ENCODE results near the gene SARNP.

Gene SARNP

DNA sequence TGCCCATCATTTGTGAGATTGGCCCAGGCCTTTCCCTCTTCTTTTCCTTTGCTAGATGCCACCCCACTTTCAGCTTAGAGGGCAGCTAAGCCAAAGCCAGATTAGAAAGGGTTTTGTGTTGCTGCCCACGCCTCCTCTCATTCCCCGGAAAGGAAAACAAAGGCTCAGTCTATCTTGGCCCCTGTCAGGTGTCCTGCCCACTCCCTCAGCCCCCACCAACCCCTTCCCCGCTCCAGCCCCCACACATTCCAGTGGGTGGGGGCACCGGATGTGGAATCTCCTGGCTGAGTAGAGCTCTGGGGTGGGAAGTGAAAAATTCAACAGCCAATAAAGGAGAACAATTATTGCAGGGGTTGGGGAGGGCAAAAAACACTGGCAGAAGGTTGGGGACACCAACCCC is 99.5 kb downstream of the SARNP start:
- H3K9ac ChIP-seq (ENCODE audit: low read length): no peak overlapping the region
- H3F3A ChIP-seq (ENCODE audit: insufficient read depth): no peaks in the 10 kb centered on the region

GRCh38 chr12:55717011-55718007 is 100.2 kb downstream of the SARNP start:
- Histone ChIP-seq H3K27ac (ENCODE audit: low read depth, low read length) (peak overlapping the region; percentile 85), H3K36me3 (ENCODE audit: low read length) (no peaks in the 10 kb centered on the region), H3K79me2 (ENCODE audit: insufficient read depth, low read length) (no peaks in the 10 kb centered on the region), H3K4me3 (ENCODE audit: insufficient read depth, low read length, poor library complexity, severe bottlenecking) (peak overlapping the region; percentile 86), H3K9ac (ENCODE audit: low read length) (peak overlapping the region; percentile 73), H3K9me3 (ENCODE audit: insufficient read depth, low read length) (no peaks in the 10 kb centered on the region), H2AFZ (ENCODE audit: low read depth, low read length, severe bottlenecking) (no peak overlapping the region), H3K9me2 (replicated peaks; ENCODE audit: insufficient read depth, low read length) (no peaks in the 10 kb centered on the region), H4K20me1 (ENCODE audit: low read depth, low read length) (no peaks in the 10 kb centered on the region), H3K4me2 (ENCODE audit: low read depth, low read length, poor library complexity, severe bottlenecking) (peak overlapping the region; percentile 74), H3K27me3 (ENCODE audit: low read length) (no peaks in the 10 kb centered on the region), H3F3A (ENCODE audit: insufficient read depth) (no peaks in the 10 kb centered on the region)
- TF ChIP-seq EZH2phosphoT487 (conservative IDR thresholded peaks at IDR 0.05; ENCODE audit: low read length): no peak
- TF ChIP-seq, protein P1, sequence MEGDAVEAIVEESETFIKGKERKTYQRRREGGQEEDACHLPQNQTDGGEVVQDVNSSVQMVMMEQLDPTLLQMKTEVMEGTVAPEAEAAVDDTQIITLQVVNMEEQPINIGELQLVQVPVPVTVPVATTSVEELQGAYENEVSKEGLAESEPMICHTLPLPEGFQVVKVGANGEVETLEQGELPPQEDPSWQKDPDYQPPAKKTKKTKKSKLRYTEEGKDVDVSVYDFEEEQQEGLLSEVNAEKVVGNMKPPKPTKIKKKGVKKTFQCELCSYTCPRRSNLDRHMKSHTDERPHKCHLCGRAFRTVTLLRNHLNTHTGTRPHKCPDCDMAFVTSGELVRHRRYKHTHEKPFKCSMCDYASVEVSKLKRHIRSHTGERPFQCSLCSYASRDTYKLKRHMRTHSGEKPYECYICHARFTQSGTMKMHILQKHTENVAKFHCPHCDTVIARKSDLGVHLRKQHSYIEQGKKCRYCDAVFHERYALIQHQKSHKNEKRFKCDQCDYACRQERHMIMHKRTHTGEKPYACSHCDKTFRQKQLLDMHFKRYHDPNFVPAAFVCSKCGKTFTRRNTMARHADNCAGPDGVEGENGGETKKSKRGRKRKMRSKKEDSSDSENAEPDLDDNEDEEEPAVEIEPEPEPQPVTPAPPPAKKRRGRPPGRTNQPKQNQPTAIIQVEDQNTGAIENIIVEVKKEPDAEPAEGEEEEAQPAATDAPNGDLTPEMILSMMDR (IDR thresholded peaks at IDR 0.05; ENCODE audit: insufficient read depth, low read length, poor library complexity, severe bottlenecking): no peak

More for the DNA sequence above, 99.5 kb downstream of the SARNP start:
- no peak overlapping the region for H2AFZ ChIP-seq (ENCODE audit: low read depth, low read length, severe bottlenecking)
- TF ChIP-seq, protein P1 (IDR thresholded peaks at IDR 0.05; ENCODE audit: insufficient read depth, low read length, poor library complexity, severe bottlenecking): no peak
- TF ChIP-seq EZH2phosphoT487 (conservative IDR thresholded peaks at IDR 0.05; ENCODE audit: low read length): no peak
- 0 out of 2 replicates have a peak overlapping the region, but pooled peaks have one; percentile 85 for H3K27ac ChIP-seq (ENCODE audit: low read depth, low read length)
- no peaks in the 10 kb centered on the region for H3K9me3 ChIP-seq (ENCODE audit: insufficient read depth, low read length)
- no peaks in the 10 kb centered on the region for H3K9me2 ChIP-seq (replicated peaks; ENCODE audit: insufficient read depth, low read length)
- H3K36me3 ChIP-seq (ENCODE audit: low read length): no peaks in the 10 kb centered on the region
- H3K4me2 ChIP-seq (ENCODE audit: low read depth, low read length, poor library complexity, severe bottlenecking): peak overlapping the region; percentile 74
- no peaks in the 10 kb centered on the region for H3K79me2 ChIP-seq (ENCODE audit: insufficient read depth, low read length)
- no peaks in the 10 kb centered on the region for H3K27me3 ChIP-seq (ENCODE audit: low read length)
- no peaks in the 10 kb centered on the region for H4K20me1 ChIP-seq (ENCODE audit: low read depth, low read length)
- H3K4me3 ChIP-seq (ENCODE audit: insufficient read depth, low read length, poor library complexity, severe bottlenecking): no peak overlapping the region

DNA sequence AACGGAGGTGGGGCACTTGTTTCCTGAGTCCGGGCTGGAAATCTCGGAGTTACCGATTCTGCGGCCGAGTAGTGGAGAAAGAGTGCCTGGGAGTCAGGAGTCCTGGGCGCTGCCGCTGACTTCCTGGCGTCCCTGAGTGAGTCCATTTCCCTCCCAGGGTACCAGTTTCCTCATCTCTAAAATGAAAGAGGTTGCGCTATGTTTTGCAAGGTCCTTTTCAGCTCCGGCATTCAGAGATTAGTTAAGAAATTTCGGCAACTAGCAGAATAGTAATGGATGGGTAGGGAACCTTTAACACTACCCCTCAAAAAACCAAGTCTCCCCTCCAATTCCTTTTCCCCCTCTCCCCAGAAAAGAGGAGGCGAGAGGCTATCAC is 101.0 kb downstream of the SARNP start:
- H3F3A ChIP-seq (ENCODE audit: insufficient read depth): no peaks in the 10 kb centered on the region

More for the DNA sequence above, 101.0 kb downstream of the SARNP start:
- Histone ChIP-seq H3K9me2 (replicated peaks; ENCODE audit: insufficient read depth, low read length) (no peaks in the 10 kb centered on the region), H3K4me2 (ENCODE audit: low read depth, low read length, poor library complexity, severe bottlenecking) (peak overlapping the region; percentile 74), H4K20me1 (ENCODE audit: low read depth, low read length) (no peaks in the 10 kb centered on the region), H3K27me3 (ENCODE audit: low read length) (no peaks in the 10 kb centered on the region), H3K79me2 (ENCODE audit: insufficient read depth, low read length) (no peaks in the 10 kb centered on the region), H2AFZ (ENCODE audit: low read depth, low read length, severe bottlenecking) (peak overlapping the region; percentile 88), H3K27ac (ENCODE audit: low read depth, low read length) (peak overlapping the region; percentile 85), H3K36me3 (ENCODE audit: low read length) (no peaks in the 10 kb centered on the region), H3K9ac (ENCODE audit: low read length) (peak overlapping the region; percentile 73), H3K9me3 (ENCODE audit: insufficient read depth, low read length) (no peaks in the 10 kb centered on the region), H3K4me3 (ENCODE audit: insufficient read depth, low read length, poor library complexity, severe bottlenecking) (peak overlapping the region; percentile 86)
- TF ChIP-seq EZH2phosphoT487 (conservative IDR thresholded peaks at IDR 0.05; ENCODE audit: low read length): no peak
- TF ChIP-seq, protein P1 (IDR thresholded peaks at IDR 0.05; ENCODE audit: insufficient read depth, low read length, poor library complexity, severe bottlenecking): no peak
